SK-N-MC (cell line): Measurements from ENCODE around the gene PPP1R12A.

Experiments used
- EZH2 ChIP-seq: fragments of 200-600 bp; sonication (generic); IDR thresholded peaks from one replicate; pipeline ENCODE4 v1.6.1; 2017; ENCODE audit warnings: antibody characterized with exemption
- POLR2AphosphoS5 ChIP-seq: IDR thresholded peaks from 2 replicates; pipeline ENCODE4 v1.6.1; 2012; ENCODE audit warnings: mild to moderate bottlenecking, low read depth, low read length, borderline replicate concordance

DNA sequence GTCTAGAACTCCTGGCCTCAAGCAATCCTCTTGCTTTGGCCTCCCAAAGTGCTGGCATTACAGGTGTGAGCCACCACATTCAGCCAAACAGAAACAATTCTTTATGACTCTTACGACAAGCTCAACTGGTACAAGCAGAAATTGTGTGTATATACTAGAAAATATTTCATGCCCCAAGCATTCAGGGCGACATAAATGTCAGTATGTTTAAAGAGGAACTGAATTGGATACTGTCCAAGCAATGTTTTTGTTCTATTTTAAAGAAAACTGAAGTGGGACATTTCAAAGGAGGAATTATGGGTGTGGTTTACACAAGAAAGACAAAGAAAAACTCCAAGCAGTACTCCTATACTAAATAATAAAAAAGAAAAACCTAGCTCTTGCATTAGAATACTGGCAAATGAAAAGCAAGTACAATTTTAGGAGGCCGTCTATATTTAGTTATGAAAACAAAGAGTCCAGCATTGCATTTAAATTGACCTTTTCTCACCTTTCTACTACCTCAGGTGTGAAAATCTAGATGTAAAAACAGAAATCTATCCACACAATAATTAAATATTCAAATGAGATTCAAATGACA lies 48.9 kb downstream of the PPP1R12A start:
- no peak for TF ChIP-seq POLR2AphosphoS5
- TF ChIP-seq EZH2 = no peak
